Fibroblast of peridontal ligament (primary cell): ENCODE results near the gene SPATA32.
"Not testable (repeated sequence)": the region's sequence is repeated elsewhere in the genome, so short reads cannot be mapped to it uniquely, and the experiment has no call there.

Experiments
- DNase-seq: peaks from one replicate; pipeline ENCODE4 v3.0.0-alpha.2; 2010; ENCODE audit errors: extremely low read depth

SPATA32 gene

DNA sequence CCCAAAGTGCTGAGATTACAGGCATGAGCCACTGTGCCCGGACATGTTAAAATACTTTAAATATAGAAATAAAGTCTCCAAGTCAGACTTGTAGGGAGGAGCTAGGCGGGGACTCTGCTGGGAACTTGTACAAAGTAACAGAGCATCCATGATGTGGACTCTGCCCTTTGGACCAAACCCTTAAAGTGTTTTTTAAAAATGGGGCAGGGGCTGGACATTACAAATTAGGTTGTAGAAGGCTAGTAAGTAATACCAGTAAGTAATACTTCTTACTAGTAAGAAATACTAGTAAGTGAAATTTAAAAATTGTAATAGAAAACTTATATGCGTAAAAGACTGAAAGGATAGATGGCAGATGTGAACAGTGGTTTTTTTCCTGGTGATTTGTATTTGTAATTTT lies 9.7 kb upstream of the SPATA32 start:
- no peak for DNase-seq

- no peak for DNase-seq
These were observed 9.0 kb upstream of the SPATA32 start for GRCh38 chr17:45270828-45271418.

DNA sequence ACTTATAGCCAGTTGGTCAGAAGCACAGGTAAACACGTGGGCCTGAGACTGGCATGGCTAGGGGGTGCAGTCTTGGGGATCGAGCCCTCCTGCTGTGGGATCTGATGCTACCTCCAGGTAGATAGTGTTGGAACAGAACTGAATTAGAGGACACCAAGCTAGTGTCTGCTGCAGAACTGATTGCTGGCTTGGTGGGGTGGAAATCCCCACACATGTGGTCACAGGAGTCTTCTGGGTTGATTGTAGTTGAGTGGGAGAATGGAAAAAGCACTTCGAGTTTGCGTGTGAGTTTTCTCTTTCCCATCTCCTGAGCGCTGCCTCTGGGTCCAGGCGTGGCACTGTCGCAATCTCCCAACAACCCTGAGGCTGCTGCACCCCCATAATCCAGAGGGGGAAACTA lies 8.0 kb upstream of the SPATA32 start:
- DNase-seq: no peak

DNA sequence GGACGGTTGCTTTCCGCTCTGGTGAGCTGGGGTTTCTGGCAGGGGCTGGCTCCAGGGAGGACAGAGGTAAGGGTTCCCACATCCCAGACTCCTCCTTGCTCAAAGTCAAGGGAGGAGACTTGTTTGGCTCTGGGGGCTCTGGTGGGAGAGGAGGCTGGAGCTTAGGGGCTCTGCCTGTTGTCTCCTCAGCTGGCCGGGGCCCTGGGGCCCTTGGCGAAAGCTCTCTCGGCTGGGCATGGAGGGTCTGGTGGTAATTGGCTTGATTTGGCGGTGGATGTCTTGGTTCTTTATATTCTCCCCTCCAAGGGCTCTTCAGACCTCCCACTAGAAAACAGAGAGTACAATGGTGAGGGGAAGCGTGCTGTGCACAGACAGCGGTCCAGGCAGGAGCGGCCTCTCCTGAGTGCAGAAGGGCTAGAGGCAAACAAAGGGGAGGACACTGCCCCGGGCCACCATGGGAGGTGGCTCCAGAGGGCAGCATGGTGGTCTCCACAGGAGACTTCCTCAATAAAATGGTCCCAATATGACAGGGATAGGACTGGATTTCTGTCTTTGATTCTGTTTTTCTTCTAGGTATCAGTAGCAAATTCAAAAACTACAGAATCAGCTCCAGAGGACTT lies 5.7 kb upstream of the SPATA32 start:
- no peak for DNase-seq

DNA sequence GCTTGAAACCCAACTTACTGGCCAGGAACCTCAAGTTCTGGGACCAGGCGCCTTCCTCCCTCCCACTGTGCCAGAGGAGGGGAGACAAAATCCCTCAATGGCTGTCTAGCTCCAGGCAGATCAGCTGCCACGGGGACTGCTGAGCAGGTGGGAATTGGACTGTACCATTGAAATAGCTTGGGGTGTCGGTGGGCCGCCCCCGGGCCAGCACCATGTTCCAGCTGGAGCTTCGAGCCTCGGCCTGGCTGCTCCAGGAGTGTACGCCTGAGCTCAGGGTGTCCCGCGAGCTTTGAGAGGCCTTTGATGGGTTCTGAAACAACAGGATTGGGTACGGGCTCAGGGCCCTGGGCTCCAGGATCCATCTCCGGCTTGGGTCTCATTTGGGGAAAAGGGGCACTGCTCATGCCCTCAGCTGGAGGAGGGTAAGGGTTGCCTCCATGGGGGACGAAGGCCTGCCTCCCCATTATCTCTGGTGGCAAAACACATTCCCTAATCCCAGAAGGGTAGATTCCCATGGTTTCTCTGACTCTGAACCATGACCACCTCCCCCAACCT lies 4.6 kb upstream of the SPATA32 start:
- no peak for DNase-seq

GRCh38 chr17:45265821-45266220 lies 3.9 kb upstream of the SPATA32 start:
- DNase-seq: peak; percentile 99

DNA sequence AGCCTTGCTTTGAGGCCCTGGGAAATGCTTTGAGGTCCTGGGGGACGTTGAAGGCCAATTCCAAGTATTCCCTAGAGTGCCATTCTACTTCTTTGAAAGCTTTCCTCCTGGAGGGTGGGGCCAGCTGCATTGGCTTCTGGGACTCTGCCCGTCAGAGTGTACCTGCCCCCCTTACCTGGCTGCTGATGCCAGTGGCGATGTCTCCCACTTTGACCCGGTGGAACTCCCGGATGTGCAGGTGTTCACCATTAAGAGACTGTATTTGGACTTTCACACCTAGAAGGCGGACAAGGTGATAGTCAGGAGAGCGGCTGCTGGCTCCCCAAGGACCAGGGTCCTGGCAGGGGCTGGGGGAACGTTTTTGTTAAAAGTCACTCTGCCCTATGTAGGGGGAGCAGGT lies 3.1 kb upstream of the SPATA32 start:
- DNase-seq: no peak

DNA sequence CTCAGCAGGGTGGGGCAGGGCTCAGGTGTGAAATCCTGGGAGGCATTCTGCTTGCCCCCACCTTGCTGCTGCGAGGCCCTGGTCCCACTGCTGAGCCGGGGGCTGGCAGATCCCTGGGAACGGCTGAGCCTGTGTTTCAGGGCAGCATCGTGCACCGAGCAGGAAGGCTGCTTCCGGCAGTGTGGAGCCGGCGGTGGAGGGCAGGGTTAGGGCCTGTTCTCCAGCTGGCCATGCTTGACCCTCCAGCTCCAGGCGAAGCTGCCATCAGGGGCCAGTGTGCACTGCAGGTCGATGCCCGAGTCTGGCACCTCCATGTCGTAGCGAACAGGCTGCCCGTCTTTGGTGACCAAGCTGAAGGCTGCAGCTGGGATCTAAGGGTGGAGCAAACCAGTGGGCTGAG lies 2.5 kb upstream of the SPATA32 start:
- DNase-seq: no peak

GRCh38 chr17:45263477-45263860 lies 1.6 kb upstream of the SPATA32 start:
- DNase-seq: no peak

DNA sequence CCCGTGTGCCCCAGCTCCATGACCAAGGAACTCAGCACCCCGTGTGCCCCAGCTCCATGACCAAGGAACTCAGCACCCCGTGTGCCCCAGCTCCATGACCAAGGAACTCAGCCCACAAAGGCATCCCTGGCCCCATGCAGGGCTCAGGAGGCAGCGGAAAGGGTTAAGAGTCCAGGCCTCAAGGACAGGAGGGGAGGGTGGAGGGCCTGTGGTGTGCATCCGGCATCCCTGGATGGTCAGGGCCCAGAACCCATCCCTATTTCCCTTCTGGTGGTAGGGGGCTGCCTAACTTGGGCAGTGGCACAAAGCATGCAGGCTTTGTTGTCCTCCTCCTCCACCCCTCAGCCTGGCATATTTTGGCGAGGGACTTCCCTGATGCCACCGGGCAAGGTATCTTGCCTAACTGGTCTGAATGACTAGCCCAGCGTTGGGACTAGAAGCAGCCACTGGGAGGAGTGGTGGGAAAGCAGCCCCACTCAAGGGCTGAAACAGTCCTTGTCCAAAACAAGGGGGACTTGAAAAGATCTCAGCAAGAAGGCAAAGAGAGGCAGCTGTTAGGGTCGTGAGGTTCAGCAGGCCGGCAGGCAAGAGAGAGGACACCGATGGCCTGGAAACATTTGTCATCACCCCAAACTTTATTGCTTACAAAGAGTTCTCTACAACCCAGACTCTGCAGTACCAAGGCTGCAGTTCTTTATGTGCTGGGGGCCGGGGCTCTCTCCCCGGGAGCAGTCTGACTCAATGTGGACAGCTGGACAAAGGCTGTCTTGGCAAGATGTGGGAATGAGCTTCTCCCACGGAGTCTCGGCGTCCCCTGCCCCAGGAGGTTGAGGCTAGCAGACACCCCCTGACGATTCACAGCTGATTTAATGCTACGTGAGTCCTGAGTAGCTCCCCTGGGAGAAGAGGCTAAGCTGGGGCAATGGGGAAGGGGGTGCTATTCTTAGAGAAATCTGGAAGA lies 902 bp upstream of the SPATA32 start:
- no peak for DNase-seq

- no peak for DNase-seq
These were observed 1.6 kb downstream of the SPATA32 start for GRCh38 chr17:45260204-45260783.

- no peak for DNase-seq
These were observed 2.9 kb downstream of the SPATA32 start for GRCh38 chr17:45258981-45259380.

DNA sequence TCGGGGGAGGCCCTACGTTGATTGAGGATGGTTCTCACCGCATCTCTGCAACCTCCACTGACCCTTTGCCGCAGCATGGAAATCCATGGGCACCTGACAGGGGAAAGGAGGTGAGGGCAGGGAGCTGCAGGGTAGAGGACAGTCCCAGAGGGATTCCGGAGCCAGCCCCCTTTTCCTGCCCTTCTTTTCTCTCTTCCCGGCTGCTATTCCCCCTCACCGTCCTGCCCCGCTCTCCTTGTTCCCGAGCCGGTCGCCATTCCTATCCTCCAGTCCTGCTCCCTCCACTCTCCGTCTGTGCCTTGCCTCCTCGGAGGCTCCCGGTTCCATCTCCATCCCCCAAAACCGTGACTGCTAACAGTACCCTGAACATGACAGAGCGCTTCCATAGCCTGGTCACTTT lies 4.8 kb downstream of the SPATA32 start:
- DNase-seq: no peak

GRCh38 chr17:45256114-45256966 lies 5.6 kb downstream of the SPATA32 start:
- no peak for DNase-seq

- DNase-seq: no peak
These were observed 6.5 kb downstream of the SPATA32 start for GRCh38 chr17:45255358-45255757.

- DNase-seq: no peak
These were observed 8.0 kb downstream of the SPATA32 start for GRCh38 chr17:45253879-45254278.

DNA sequence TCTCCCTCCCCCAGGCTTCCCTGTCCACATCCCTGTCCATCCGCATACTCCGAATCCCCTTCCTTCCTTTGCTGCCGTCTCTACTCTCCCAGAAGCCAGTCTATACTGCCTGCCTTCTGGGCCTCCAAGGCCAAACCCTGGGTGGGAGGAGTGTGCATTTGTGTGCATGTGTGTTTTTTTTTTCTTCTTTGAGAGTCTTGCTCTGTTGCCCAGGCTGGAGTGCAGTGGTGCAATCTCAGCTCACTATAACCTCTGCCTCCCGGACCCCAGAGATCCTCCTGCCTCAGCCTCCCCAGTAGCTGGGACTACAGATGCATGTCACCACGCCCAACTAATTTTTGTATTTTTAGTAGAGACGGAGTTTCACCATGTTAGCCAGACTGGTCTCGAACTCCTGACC lies 8.7 kb downstream of the SPATA32 start:
- DNase-seq: not testable (repeated sequence)

- no peak for DNase-seq
These were observed 10.0 kb downstream of the SPATA32 start for GRCh38 chr17:45251931-45252330.

DNA sequence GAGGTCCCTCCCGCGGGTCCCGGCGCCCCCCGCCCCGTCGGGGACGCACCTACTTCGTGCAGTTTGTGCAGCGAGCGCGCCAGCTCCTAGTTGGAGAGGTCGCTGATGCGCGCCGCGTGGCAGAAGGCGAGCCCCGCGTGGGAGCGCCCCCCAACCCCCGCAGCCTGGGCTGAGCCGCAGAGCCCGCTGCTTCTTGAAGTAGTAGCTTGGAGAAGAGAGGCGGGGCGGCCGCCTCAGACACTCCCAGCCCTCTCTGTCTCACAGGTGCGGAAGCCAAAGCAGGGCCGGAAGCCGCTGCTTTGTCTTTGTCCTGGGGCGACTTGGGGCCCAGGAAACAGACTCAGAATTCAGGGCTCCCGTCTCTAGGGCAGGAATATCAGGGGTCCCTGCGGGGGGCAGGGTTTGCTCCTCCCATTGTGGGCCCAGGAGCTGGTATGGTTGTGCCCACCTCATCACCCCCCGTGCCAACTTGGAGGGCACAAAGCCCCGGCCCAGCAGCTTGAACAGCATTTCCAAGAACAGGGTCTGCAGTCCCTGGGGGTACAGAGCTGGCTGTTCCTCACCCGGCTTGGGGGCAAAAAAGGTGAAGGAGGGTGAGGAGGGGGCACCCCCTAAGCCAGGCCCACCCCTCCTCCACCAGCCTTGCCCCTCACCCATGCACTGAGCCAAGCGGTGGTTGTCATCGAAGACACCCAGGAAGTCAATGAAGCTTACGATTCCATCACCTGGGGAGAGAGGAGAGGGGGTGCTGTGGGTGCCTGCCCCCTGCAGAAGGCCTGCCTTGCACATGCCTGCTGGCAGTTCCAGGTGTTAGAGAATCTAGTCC lies 13.5 kb downstream of the SPATA32 start:
- no peak for DNase-seq

DNA sequence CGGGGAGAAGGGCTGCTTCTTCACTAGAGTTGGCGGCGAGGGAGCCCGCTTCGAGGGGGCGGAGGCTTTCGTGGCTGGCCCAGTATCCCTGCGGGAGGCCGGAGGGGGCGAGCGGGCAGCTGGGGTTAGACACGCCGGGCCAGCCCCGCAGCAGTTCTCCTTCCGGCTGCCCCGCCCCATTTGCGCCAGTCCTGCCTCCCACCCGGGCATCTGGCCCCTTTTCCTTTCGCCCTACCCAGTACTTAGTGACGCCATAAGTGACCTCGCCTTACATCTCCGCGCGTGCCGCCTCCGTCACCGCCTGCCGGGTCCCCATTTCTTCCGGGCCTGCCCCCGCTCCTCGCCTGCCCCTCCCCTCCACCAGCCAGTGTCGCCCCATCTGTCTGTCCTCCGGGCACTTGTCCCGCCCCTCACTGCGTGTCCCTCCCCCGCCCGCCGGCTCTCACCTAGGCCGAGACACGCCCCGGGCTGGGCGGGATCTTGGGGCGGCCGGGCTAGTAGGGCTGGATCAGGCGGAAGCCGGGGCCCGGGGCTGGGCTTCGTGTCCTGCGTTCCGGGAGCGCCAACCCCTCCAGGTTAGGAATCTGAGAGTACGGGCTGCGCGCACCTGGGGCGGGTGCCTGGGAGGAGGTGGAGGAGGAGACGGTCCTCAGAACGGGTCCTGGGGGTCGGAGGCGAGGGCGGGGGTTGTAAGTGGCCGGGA lies 14.3 kb downstream of the SPATA32 start:
- peak; percentile 55 for DNase-seq
